Skeletal muscle tissue (tissue), 4 donors: ENCODE measurements around the gene LGALS9. TPM values are rescaled to one million over a fixed set of nuclear protein-coding genes. Genes with fewer than 3 reads are reported as not detected.
"Not testable (repeated sequence)": the region's sequence is repeated elsewhere in the genome, so short reads cannot be mapped to it uniquely, and the experiment has no call there.

ENCODE experiments used
- H3K27ac ChIP-seq: one replicate; pipeline ENCODE4 v1.7.0; 2013; ENCODE audit warnings: mild to moderate bottlenecking, low read depth, low read length, inconsistent platforms
- H3K27me3 ChIP-seq, 3 donors: one replicate each; pipeline ENCODE4 v1.7.0; 2013; ENCODE audit warnings: low read length in 3 of 3; ENCODE audit not compliant: control insufficient read depth in 3 of 3, insufficient read depth in 3 of 3
- H3K36me3 ChIP-seq, 3 donors: one replicate each; pipeline ENCODE4 v1.7.0; 2013; ENCODE audit warnings: low read length in 3 of 3; ENCODE audit not compliant: control insufficient read depth in 3 of 3, insufficient read depth in 3 of 3
- H3K4me1 ChIP-seq, 3 donors: one replicate each; pipeline ENCODE4 v1.7.0; 2013; ENCODE audit warnings: low read length in 3 of 3, mild to moderate bottlenecking in 3 of 3; ENCODE audit not compliant: control insufficient read depth in 3 of 3, insufficient read depth in 3 of 3
- H3K4me3 ChIP-seq, 3 donors: one replicate each; pipeline ENCODE4 v1.7.0; 2013; ENCODE audit warnings: low read length in 3 of 3
- H3K9ac ChIP-seq, 3 donors: one replicate each; pipeline ENCODE4 v1.7.0; 2013; ENCODE audit warnings: low read length in 3 of 3, mild to moderate bottlenecking in 3 of 3, moderate library complexity in 2 of 3, low read depth in 1 of 3
- H3K9me3 ChIP-seq, 3 donors: one replicate each; pipeline ENCODE4 v1.7.0; 2013; ENCODE audit warnings: low read length in 3 of 3; ENCODE audit not compliant: control insufficient read depth in 3 of 3
- total RNA-seq: library from RNA; depleted of rRNA; stranded (reverse); fragments of >200 nt; gene quantifications from one replicate; pipeline ENCODE4 v1.2.3, GENCODE V29; 2014
- donor health status: Osteomylitis.

LGALS9 gene
- total RNA-seq, 1 donor from 2014 or later = 3.1 TPM

- no peak overlapping the region for H3K27ac ChIP-seq
- no peaks in the 10 kb centered on the region for H3K9me3 ChIP-seq
- H3K4me1 ChIP-seq = peaks cover 24 to 34% (median 32%) of the 10 kb centered on the region in 3 donors
- H3K9ac ChIP-seq = no peak overlapping the region
- H3K27me3 ChIP-seq = no peaks in the 10 kb centered on the region
- no peaks in the 10 kb centered on the region for H3K36me3 ChIP-seq
- no peak overlapping the region for H3K4me3 ChIP-seq
Observed at GRCh38 chr17:27634776-27635175, 3.8 kb downstream of the LGALS9 start.

GRCh38 chr17:27635275-27635823 is 4.4 kb downstream of the LGALS9 start:
- peaks cover 24 to 34% (median 32%) of the 10 kb centered on the region in 3 donors for H3K4me1 ChIP-seq
- no peak overlapping the region for H3K27ac ChIP-seq
- H3K4me3 ChIP-seq = no peak overlapping the region

GRCh38 chr17:27636005-27636520 is 5.1 kb downstream of the LGALS9 start:
- peak overlapping the region; percentile 36 for H3K27ac ChIP-seq
- not testable (repeated sequence) for H3K9me3 ChIP-seq, H3K36me3 ChIP-seq, H3K4me3 ChIP-seq, H3K9ac ChIP-seq, H3K27me3 ChIP-seq
- peaks cover 24 to 30% (median 30%) of the 10 kb centered on the region in 3 donors for H3K4me1 ChIP-seq

More at GRCh38 chr17:27635275-27635823, 4.4 kb downstream of the LGALS9 start:
- Histone ChIP-seq H3K9ac (no peak overlapping the region), H3K27me3 (no peaks in the 10 kb centered on the region), H3K9me3 (no peaks in the 10 kb centered on the region), H3K36me3 (no peaks in the 10 kb centered on the region)

- H3K27me3 ChIP-seq, H3K9me3 ChIP-seq, H3K9ac ChIP-seq, H3K36me3 ChIP-seq, H3K4me3 ChIP-seq, H3K27ac ChIP-seq: not testable (repeated sequence)
- peaks cover 13 to 16% (median 15%) of the 10 kb centered on the region in 3 donors for H3K4me1 ChIP-seq
Observed at GRCh38 chr17:27637818-27638217, 6.8 kb downstream of the LGALS9 start.

GRCh38 chr17:27638415-27638914 is 7.5 kb downstream of the LGALS9 start:
- not testable (repeated sequence) for H3K4me3 ChIP-seq, H3K27ac ChIP-seq, H3K27me3 ChIP-seq, H3K9ac ChIP-seq, H3K36me3 ChIP-seq, H3K4me1 ChIP-seq, H3K9me3 ChIP-seq

- H3K4me3 ChIP-seq = no peak overlapping the region
- no peaks in the 10 kb centered on the region for H3K9me3 ChIP-seq
- peaks cover 14% of the 10 kb centered on the region in 3 donors for H3K4me1 ChIP-seq
- H3K27ac ChIP-seq = no peak overlapping the region
- no peak overlapping the region for H3K9ac ChIP-seq
- peaks cover 0 to 2% (median 0%) of the 10 kb centered on the region in 3 donors for H3K36me3 ChIP-seq
- no peaks in the 10 kb centered on the region for H3K27me3 ChIP-seq
Observed at GRCh38 chr17:27640790-27641189, 9.8 kb downstream of the LGALS9 start.

- Histone ChIP-seq H3K9ac (no peak overlapping the region), H3K27me3 (no peaks in the 10 kb centered on the region), H3K9me3 (no peaks in the 10 kb centered on the region), H3K27ac (no peak overlapping the region), H3K4me3 (no peak overlapping the region), H3K36me3 (peaks cover 0 to 2% (median 0%) of the 10 kb centered on the region in 3 donors), H3K4me1 (peaks cover 14 to 22% (median 21%) of the 10 kb centered on the region in 3 donors)
Observed at GRCh38 chr17:27644586-27644985, 13.6 kb downstream of the LGALS9 start.

GRCh38 chr17:27645621-27646020 is 14.6 kb downstream of the LGALS9 start:
- H3K27ac ChIP-seq, H3K4me3 ChIP-seq, H3K27me3 ChIP-seq, H3K9ac ChIP-seq, H3K9me3 ChIP-seq, H3K36me3 ChIP-seq: not testable (repeated sequence)
- H3K4me1 ChIP-seq = peaks cover 17 to 26% (median 25%) of the 10 kb centered on the region in 3 donors

GRCh38 chr17:27646232-27646631 is 15.2 kb downstream of the LGALS9 start:
- no peak overlapping the region for H3K4me3 ChIP-seq
- H3K27me3 ChIP-seq = no peaks in the 10 kb centered on the region
- H3K9me3 ChIP-seq = no peaks in the 10 kb centered on the region
- peaks cover 0 to 2% (median 0%) of the 10 kb centered on the region in 3 donors for H3K36me3 ChIP-seq
- H3K4me1 ChIP-seq = peaks cover 17 to 26% (median 25%) of the 10 kb centered on the region in 3 donors
- H3K9ac ChIP-seq = no peak overlapping the region
- H3K27ac ChIP-seq = no peak overlapping the region

- Histone ChIP-seq H3K36me3 (no peaks in the 10 kb centered on the region), H3K27me3 (no peaks in the 10 kb centered on the region), H3K27ac (no peak overlapping the region), H3K4me1 (peaks cover 17 to 26% (median 25%) of the 10 kb centered on the region in 3 donors), H3K9me3 (no peaks in the 10 kb centered on the region), H3K4me3 (no peak overlapping the region), H3K9ac (no peak overlapping the region)
Observed at GRCh38 chr17:27647765-27648164, 16.8 kb downstream of the LGALS9 start.
